22Rv1 (cell line): Measurements from ENCODE around the gene PTPRG.

Experiments used
- H3K27ac ChIP-seq: fragments of 450-650 bp; 2 replicates; pipeline ENCODE4 v1.5.1; 2017
- CTCF ChIP-seq: fragments of 450-650 bp; IDR thresholded peaks from 2 replicates; pipeline ENCODE4 v1.5.1; 2017; ENCODE audit warnings: mild to moderate bottlenecking
- ZFX ChIP-seq: fragments of 450-650 bp; IDR thresholded peaks from 2 replicates; pipeline ENCODE4 v1.6.1; 2017; ENCODE audit warnings: antibody characterized with exemption, borderline replicate concordance

PTPRG gene

GRCh38 chr3:61890586-61890985 is 329.2 kb downstream of the PTPRG start:
- H3K27ac ChIP-seq, result no peak overlapping the region
- no peak for TF ChIP-seq ZFX
- no peak for TF ChIP-seq CTCF

- TF ChIP-seq ZFX (no peak), CTCF (no peak)
Observed at GRCh38 chr3:61892891-61893290, 331.5 kb downstream of the PTPRG start.

GRCh38 chr3:61893840-61894566 is 332.6 kb downstream of the PTPRG start:
- TF ChIP-seq ZFX, result no peak
- TF ChIP-seq CTCF, result no peak

More at GRCh38 chr3:61892891-61893290, 331.5 kb downstream of the PTPRG start:
- H3K27ac ChIP-seq, result no peak overlapping the region

GRCh38 chr3:61894988-61895935 is 333.9 kb downstream of the PTPRG start:
- TF ChIP-seq ZFX, result no peak
- no peak for TF ChIP-seq CTCF
- no peak overlapping the region for H3K27ac ChIP-seq

More at GRCh38 chr3:61893840-61894566, 332.6 kb downstream of the PTPRG start:
- no peak overlapping the region for H3K27ac ChIP-seq

GRCh38 chr3:61896251-61896650 is 334.9 kb downstream of the PTPRG start:
- TF ChIP-seq ZFX, result no peak
- TF ChIP-seq CTCF, result no peak
- no peak overlapping the region for H3K27ac ChIP-seq

- no peak overlapping the region for H3K27ac ChIP-seq
- TF ChIP-seq ZFX (no peak), CTCF (no peak)
Observed at GRCh38 chr3:61897848-61898247, 336.5 kb downstream of the PTPRG start.
